ENCODE data around the gene B3GLCT. TPM values are rescaled to one million over a fixed set of nuclear protein-coding genes. Genes with fewer than 3 reads are reported as not detected.
"Not testable (repeated sequence)": the region's sequence is repeated elsewhere in the genome, so short reads cannot be mapped to it uniquely, and the experiment has no call there.

The B3GLCT gene
- total RNA-seq, 1 donor = 18.8 TPM

GRCh38 chr13:31175847-31176532 is 23.8 kb upstream of the B3GLCT start:
- H3K9me3 ChIP-seq (ENCODE audit: low read depth, low read length) = no peaks in the 10 kb centered on the region
- H3K4me2 ChIP-seq (ENCODE audit: insufficient read depth, low read length) = no peak overlapping the region
- no peaks in the 10 kb centered on the region for H4K20me1 ChIP-seq (ENCODE audit: insufficient read depth, low read length)
- H3K4me3 ChIP-seq (ENCODE audit: insufficient read depth, low read length) = no peak overlapping the region
- peak overlapping the region; percentile 47 for H2AFZ ChIP-seq (ENCODE audit: low read length)
- peak; percentile 29 for TF ChIP-seq CTCF (IDR thresholded peaks at IDR 0.05; ENCODE audit: extremely low read depth, low read depth, low read length)
- H3K4me1 ChIP-seq (ENCODE audit: insufficient read depth, low read length) = peaks cover 15% of the 10 kb centered on the region
- no peak overlapping the region for H3K27ac ChIP-seq (ENCODE audit: low read depth, low read length)
- H3K79me2 ChIP-seq (ENCODE audit: insufficient read depth, low read length) = no peaks in the 10 kb centered on the region
- H3K36me3 ChIP-seq (ENCODE audit: insufficient read depth, low read length) = no peaks in the 10 kb centered on the region
- no peak for DNase-seq (ENCODE audit: insufficient read length, low spot score, missing footprints)
- H3K27me3 ChIP-seq (ENCODE audit: insufficient read depth, low read length) = no peaks in the 10 kb centered on the region

- H3K4me2 ChIP-seq (ENCODE audit: insufficient read depth, low read length); H3K9me3 ChIP-seq (ENCODE audit: low read depth, low read length); H3K27ac ChIP-seq (ENCODE audit: low read depth, low read length); H3K4me3 ChIP-seq (ENCODE audit: insufficient read depth, low read length); DNase-seq (ENCODE audit: insufficient read length, low spot score, missing footprints); H3K79me2 ChIP-seq (ENCODE audit: insufficient read depth, low read length); H2AFZ ChIP-seq (ENCODE audit: low read length); H3K36me3 ChIP-seq (ENCODE audit: insufficient read depth, low read length); H4K20me1 ChIP-seq (ENCODE audit: insufficient read depth, low read length); H3K27me3 ChIP-seq (ENCODE audit: insufficient read depth, low read length); H3K4me1 ChIP-seq (ENCODE audit: insufficient read depth, low read length): not testable (repeated sequence)
Measured at GRCh38 chr13:31177813-31178495, 21.8 kb upstream of the B3GLCT start.

- Histone ChIP-seq H3K4me1 (ENCODE audit: insufficient read depth, low read length) (no peaks in the 10 kb centered on the region), H3K9me3 (ENCODE audit: low read depth, low read length) (no peaks in the 10 kb centered on the region), H3K27me3 (ENCODE audit: insufficient read depth, low read length) (no peaks in the 10 kb centered on the region), H2AFZ (ENCODE audit: low read length) (no peak overlapping the region), H3K27ac (ENCODE audit: low read depth, low read length) (no peak overlapping the region), H3K79me2 (ENCODE audit: insufficient read depth, low read length) (no peaks in the 10 kb centered on the region), H4K20me1 (ENCODE audit: insufficient read depth, low read length) (no peaks in the 10 kb centered on the region), H3K4me2 (ENCODE audit: insufficient read depth, low read length) (no peak overlapping the region), H3K4me3 (ENCODE audit: insufficient read depth, low read length) (no peak overlapping the region), H3K36me3 (ENCODE audit: insufficient read depth, low read length) (no peaks in the 10 kb centered on the region)
- no peak for DNase-seq (ENCODE audit: insufficient read length, low spot score, missing footprints)
- TF ChIP-seq CTCF (IDR thresholded peaks at IDR 0.05; ENCODE audit: extremely low read depth, low read depth, low read length) = no peak
Measured at GRCh38 chr13:31179241-31179640, 20.5 kb upstream of the B3GLCT start.

GRCh38 chr13:31179754-31180153 is 20.0 kb upstream of the B3GLCT start:
- no peaks in the 10 kb centered on the region for H3K36me3 ChIP-seq (ENCODE audit: insufficient read depth, low read length)
- no peak overlapping the region for H3K27ac ChIP-seq (ENCODE audit: low read depth, low read length)
- no peaks in the 10 kb centered on the region for H3K79me2 ChIP-seq (ENCODE audit: insufficient read depth, low read length)
- TF ChIP-seq CTCF (IDR thresholded peaks at IDR 0.05; ENCODE audit: extremely low read depth, low read depth, low read length) = no peak
- DNase-seq (ENCODE audit: insufficient read length, low spot score, missing footprints) = no peak
- no peaks in the 10 kb centered on the region for H3K9me3 ChIP-seq (ENCODE audit: low read depth, low read length)
- no peaks in the 10 kb centered on the region for H4K20me1 ChIP-seq (ENCODE audit: insufficient read depth, low read length)
- no peaks in the 10 kb centered on the region for H3K27me3 ChIP-seq (ENCODE audit: insufficient read depth, low read length)
- H3K4me2 ChIP-seq (ENCODE audit: insufficient read depth, low read length) = no peak overlapping the region
- no peak overlapping the region for H3K4me3 ChIP-seq (ENCODE audit: insufficient read depth, low read length)
- H3K4me1 ChIP-seq (ENCODE audit: insufficient read depth, low read length) = no peaks in the 10 kb centered on the region
- no peak overlapping the region for H2AFZ ChIP-seq (ENCODE audit: low read length)
